NK-92 treated with Interleukin-12 subunit alpha and Interleukin-12 subunit beta, amount 100 ng/mL, for 24 hours (cell line): ENCODE results near the gene SNCB.

Experiments used
- DNase-seq: peaks from one replicate; lab custom pipeline; 2025; lab: John Stamatoyannopoulos, UW

Gene SNCB

GRCh38 chr5:176629853-176630680 lies at the start of gene SNCB, which contains the start of gene EIF4E1B:
Gene SNCB, minus strand, starts transcription at chr5:176630534. Its CDS starts 880 bp downstream, at chr5:176629654.
Gene EIF4E1B, plus strand, starts transcription at chr5:176630675. Its CDS starts 12,113 bp downstream, at chr5:176642788.
- DNase-seq, result no peak

GRCh38 chr5:176679365-176680225 lies 49.3 kb upstream of the SNCB start:
- DNase-seq, result no peak

- no peak for DNase-seq
Measured at GRCh38 chr5:176678584-176678983, 48.2 kb upstream of the SNCB start.

- DNase-seq, result no peak
Measured at GRCh38 chr5:176677209-176677939, 47.0 kb upstream of the SNCB start.

GRCh38 chr5:176676361-176676824 lies 46.1 kb upstream of the SNCB start:
- DNase-seq, result no peak

- DNase-seq, result no peak
Measured at GRCh38 chr5:176675676-176676360, 45.5 kb upstream of the SNCB start.

GRCh38 chr5:176674799-176675198 lies 44.5 kb upstream of the SNCB start:
- DNase-seq, result no peak

GRCh38 chr5:176673651-176674583 lies 43.6 kb upstream of the SNCB start:
- DNase-seq, result no peak

- no peak for DNase-seq
Measured at GRCh38 chr5:176671890-176672747, 41.8 kb upstream of the SNCB start.

GRCh38 chr5:176671399-176671798 lies 41.1 kb upstream of the SNCB start:
- DNase-seq, result no peak

GRCh38 chr5:176670449-176670848 lies 40.1 kb upstream of the SNCB start:
- DNase-seq, result no peak

GRCh38 chr5:176667637-176668036 lies 37.3 kb upstream of the SNCB start:
- DNase-seq, result no peak

- no peak for DNase-seq
Measured at GRCh38 chr5:176665517-176665916, 35.2 kb upstream of the SNCB start.

- no peak for DNase-seq
Measured at GRCh38 chr5:176664886-176665285, 34.6 kb upstream of the SNCB start.

GRCh38 chr5:176664479-176664878 lies 34.1 kb upstream of the SNCB start:
- no peak for DNase-seq

GRCh38 chr5:176663566-176663965 lies 33.2 kb upstream of the SNCB start:
- DNase-seq, result no peak

- DNase-seq, result no peak
Measured at GRCh38 chr5:176662371-176663333, 32.3 kb upstream of the SNCB start.

GRCh38 chr5:176661676-176662075 lies 31.3 kb upstream of the SNCB start:
- no peak for DNase-seq
